ENCODE data around the gene DNM2. TPM values are rescaled to one million over a fixed set of nuclear protein-coding genes. Genes with fewer than 3 reads are reported as not detected.
"Not testable (repeated sequence)": the region's sequence is repeated elsewhere in the genome, so short reads cannot be mapped to it uniquely, and the experiment has no call there.

Gene DNM2
- total RNA-seq, 1 donor from 2014 or later: 71.1 TPM

DNA sequence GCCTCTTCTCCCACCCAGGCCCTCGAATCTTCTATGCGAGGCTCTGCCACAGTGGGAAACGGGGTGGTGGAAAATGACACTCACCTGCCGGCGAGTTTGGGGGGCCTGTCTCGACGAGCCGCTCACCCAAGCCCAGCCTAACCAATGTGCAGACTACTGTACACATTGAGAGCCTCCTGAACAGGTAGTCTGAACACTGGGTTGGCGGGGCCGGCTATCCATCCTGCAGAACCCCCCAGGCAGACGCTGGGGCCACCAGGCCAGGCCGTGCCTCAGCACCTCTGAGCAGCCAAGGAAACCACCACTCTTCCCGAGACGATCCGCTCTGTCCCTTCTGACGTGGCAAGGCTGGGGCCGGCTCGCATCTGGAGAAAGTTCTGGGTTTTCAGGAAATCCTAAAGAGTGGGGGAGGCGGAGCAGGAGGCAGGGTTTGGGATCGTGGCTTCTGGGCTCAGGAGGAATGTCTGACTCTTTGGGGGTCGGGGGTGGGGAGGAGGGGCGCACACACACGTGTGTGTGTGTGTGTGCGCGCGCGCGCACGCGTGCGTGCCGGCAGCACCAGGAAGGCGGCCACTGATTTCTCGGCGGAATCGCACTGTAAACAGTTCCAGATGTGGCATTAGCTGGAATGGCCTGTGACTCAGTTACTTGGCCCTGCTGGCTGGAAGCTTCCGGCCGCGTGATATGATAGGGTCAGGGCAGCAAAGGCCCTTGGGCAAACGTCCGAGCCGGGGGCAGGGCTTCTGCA, 99.6 kb downstream of the DNM2 start:
- peak; percentile 98 for DNase-seq

DNA sequence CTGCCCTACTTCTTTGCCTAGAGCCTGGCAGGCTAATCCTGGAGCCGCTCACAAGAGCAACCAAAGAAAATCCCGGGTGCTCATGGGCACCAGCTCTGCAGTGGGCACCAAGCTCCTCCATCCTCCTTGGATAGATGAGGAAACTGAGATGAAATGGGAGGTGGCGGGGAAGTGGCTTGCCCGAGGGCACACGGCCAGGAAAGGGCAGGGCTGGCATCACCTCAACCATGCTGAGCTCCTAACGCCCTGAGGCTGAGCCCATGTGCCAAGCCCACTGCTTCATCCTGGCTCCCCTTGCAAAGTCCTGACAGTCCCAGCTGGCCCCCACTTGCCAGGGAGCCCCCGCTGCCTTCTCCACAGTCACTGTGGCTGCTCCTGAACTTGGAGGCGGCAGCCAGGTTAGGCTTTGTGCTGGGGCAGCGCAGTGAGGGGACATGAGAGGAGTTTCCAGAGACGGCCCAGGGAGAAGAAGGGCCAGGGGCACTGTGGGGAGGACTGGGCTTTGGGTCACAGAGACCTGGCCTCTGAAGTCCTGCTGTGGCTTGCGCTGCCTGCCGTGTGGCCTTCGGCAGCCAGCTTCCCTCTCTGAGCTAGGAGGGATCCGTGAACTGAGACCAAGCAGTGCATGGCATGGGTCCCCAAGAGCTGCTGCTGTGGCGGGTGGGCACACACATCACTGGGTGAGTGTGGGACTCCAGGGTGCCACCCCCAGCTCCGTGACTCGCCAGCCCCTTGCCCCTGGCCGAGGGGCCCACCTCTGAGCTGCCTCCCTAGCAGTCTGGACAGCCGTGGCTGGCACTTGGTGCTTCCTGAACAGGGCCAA, 100.6 kb downstream of the DNM2 start:
- no peak for DNase-seq

DNA sequence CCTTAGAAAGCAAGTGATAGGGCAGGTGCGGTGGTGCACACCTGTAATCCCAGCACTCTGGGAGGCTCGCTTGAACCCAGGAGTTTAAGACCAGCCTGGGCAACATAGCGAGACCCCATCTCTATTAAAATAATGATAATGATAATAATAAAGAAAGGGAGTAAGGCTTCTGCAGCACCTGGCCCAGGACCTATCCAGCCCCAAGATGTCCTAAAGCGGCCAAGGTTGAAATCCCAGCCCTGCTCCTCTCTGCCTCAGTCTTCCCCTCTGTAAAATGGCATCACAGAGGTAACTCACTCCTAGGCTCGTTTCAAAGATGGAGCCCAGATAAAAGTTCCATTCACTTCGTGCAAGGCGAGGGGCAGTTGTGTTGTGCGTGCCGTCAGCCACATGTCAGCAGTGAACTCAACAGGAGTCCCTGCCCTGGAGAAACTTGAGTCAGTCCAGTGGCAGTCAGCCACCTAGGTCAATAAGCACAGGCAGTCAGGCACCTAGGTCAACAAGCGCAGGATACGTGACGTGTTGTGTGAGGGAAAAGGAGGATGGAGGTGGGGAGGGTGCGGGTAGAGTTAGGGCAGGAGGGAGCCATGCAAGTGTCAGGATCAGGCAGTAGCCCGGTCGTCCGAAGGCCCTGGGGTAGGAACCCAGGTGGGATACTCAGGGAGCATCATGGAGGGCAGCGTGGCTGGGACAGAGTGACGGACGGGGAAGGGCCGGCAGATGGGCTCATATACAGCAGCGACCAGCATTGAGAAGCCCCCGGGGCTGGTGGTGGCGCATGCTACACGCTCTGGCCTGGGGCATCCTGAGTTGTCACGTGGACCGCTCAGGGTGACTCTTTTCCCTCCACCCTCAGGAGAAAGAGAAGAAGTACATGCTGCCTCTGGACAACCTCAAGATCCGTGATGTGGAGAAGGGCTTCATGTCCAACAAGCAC, 101.5 kb downstream of the DNM2 start:
- DNase-seq: no peak

DNA sequence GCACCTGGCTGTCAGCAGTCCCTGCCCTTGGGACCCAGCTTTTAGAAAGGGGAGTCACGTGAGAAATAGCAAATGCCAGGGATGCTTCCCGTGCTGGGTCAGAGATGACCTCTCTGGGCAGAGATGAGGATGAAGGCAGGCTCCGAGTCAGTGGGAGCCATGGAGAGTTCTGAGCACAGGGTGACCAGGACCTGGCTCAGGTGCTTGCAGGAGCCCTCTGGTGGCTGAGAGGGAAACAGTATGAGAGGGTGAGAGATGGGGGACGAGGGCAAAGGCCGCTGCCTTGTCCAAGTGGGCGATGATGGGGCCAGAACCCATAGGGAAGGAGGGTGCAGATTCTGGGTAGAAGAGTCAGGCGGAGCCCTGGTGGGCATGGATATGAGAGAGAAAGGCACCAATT, 102.3 kb downstream of the DNM2 start:
- DNase-seq: no peak

DNA sequence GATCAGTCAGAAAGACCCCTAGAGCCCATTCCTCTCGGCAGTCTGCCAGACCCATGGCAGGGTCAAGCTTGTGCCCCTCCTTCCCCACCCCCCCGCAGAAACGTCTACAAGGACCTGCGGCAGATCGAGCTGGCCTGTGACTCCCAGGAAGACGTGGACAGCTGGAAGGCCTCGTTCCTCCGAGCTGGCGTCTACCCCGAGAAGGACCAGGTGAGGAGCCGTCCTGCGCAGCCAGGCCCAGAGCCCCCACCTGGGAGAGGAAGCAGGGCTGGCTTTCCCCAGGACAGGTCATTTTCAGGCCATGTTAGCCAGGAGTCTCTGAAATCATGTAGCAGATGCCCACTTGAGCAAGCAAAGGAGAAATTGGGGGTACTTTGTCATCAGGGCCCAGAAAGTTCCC, 105.8 kb downstream of the DNM2 start:
- DNase-seq: no peak

DNA sequence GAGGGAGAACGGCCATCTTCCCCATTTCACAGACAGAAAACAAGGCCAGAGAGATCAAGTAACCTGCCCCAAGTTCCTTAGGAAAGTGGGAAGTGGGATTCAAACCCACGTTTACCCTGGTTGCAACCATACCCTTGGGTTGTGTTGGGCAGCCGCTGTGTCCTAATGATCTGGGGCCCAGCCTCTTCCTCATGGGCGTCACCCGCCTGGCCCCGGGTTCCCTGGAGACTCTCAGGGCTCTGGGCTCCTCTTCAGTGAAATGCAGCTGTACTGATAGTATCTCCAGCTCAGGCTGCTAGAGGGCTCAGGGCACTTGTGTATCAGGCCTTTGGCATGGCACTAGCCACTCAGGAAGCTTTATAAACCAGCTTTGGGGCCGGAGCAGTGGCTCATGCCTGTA, 108.4 kb downstream of the DNM2 start:
- DNase-seq: no peak

DNA sequence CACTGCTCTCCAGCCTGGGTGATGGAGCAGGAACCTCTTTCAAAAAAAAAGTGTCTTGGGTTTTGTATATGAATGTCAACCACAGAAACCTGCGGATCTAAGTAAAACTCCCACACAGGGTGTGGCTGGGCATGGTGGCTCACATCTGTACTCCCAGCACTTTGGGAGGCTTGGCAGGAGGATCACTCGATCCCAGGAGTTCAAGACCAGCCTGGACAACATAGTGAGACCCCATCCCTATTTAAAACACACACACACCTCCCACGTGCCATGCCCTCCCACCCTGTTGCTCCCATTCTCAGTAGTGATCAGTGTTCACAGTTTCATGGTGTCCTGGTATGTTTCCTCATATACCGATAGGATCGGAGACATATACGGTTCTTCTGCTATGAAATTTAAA, 109.0 kb downstream of the DNM2 start:
- no peak for DNase-seq

DNA sequence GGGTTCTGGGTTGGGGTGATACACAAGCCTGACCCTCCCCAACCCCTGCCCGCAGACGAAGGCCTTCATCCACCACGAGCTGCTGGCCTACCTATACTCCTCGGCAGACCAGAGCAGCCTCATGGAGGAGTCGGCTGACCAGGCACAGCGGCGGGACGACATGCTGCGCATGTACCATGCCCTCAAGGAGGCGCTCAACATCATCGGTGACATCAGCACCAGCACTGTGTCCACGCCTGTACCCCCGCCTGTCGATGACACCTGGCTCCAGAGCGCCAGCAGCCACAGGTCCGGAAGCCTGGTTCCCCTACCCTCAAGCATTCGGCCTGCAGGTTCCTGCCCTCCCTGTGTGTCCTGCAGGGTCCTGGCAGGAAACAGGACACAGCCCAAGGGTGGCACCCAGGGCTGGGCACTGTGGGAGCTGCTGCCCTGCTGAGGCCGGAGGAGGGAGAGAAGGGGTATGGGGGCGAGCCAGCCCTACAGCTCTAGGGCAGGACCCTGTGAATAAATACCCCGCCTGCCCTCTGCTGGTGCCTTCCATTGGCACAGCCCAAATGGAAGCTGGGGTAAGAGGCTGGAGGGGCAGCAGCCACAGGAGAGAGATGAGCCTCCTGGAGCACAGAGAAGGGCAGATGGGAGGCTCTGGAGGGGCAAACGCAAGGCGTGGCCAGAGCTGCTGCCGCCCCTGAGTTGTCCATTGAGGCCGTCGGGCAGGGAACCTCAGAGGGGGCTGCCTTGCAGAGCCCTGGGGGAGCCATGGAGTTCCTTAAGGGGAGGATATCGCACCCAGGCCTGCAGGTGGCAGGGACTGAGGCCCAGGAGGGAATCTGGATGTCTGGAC, 111.3 kb downstream of the DNM2 start:
- no peak for DNase-seq

DNA sequence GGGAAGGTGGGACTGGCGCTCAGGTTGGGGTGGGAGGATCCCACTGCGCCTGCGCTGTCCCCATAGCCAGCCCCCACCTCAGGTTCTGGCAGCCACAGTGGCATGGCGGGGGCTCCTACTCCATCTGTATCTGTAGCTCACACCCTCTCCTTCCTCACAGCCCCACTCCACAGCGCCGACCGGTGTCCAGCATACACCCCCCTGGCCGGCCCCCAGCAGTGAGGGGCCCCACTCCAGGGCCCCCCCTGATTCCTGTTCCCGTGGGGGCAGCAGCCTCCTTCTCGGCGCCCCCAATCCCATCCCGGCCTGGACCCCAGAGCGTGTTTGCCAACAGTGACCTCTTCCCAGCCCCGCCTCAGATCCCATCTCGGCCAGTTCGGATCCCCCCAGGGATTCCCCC, 112.1 kb downstream of the DNM2 start:
- no peak for DNase-seq

DNA sequence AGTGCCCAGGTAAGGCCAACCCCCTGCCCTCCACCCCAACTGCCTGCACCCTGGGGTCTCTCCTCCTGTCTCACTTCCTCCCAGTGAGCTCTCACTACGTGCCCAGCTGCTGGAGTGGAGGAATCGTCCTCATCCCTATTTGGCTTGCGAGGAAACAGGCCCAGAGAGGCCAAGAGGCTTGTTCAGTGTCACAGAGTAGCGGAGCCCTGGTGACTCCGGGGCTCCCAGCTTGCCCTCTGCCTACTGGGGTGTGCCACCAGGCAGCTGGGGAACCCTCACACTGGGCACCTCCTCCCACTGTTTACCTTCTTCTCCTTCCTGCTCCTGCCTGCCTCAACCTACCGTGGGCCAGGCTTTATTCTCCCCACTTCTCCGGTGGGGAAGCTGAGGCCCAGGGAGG, 112.5 kb downstream of the DNM2 start:
- DNase-seq: no peak

DNA sequence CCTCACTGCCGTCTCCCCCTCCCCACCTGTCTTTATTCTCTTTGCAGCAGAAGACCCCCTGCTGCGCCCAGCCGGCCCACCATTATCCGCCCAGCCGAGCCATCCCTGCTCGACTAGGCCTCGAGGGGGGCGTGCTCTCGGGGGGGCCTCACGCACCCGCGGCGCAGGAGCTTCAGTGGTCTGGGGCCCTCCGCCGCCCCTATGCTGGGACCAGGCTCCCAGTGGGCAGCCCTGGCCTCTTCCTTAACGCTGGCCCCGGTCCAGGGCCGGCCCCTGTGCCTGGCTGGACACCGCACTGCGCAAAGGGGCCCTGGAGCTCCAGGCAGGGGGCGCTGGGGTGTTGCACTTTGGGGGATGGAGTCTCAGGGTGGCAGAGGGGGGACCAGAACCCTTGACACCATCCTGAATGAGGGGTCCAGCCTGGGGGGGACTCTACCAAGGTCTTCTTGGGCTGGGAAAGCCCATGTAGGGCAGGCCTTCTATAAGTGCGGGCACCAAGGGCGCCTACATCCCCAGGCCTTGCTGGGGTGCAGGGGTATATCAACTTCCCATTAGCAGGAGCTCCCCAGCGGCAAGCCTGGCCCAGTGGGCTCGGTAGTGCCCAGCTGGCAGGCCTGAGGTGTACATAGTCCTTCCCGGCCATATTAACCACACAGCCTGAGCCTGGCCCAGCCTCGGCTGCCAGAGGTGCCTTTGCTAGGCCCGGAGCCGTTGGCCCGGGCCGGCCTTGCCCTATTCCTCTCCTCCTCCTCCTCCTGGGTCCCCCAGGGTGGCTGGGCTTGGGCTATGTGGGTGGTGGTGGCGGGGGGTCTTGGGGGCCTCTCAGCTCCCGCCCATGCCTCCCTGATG, 113.3 kb downstream of the DNM2 start:
- no peak for DNase-seq

DNA sequence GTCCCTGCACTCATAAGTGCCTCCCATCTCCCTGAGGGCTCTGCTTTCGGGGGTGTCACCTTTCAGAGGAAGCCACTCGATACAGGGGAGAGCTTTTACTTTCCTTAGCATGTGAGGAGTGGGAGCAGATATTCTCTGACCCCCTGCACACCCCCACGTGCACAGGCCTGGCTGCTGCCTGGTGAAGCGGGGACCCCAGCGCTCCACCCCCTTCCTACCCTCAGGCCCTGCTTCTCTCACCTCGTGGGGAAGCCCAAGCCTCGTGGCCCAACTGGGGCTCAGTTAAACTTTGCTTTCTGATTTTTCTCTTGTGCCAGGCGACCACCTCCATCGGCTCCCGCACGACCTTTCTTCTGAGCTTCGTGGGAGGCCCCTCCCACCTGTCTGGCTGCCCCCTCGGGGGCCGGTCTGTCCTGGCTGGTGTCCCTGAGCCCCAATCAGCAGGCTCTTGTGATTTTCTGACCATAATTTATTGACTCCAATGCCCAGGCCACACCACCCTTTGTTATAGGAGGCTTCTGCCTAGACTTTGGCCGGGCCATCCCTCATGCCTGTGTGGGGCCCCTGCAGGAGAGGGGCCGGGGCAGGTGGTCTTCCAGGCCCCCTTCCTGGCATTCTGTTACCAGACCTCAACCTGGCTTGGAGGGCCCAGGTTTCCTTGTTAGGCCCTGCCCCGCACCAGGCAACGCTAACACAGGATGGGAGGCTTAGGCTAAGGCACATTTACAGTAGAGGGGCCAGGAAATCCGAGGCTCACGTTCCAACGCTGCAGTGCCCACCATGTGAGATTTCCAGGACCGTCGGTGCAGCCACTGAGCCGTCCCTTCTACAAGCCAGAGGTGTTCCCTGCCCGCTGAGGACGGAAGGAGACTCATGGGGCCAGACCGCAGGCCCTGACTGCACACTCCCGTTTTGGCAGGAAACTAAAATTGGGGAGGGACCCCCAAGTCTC, 114.4 kb downstream of the DNM2 start:
- no peak for DNase-seq

DNA sequence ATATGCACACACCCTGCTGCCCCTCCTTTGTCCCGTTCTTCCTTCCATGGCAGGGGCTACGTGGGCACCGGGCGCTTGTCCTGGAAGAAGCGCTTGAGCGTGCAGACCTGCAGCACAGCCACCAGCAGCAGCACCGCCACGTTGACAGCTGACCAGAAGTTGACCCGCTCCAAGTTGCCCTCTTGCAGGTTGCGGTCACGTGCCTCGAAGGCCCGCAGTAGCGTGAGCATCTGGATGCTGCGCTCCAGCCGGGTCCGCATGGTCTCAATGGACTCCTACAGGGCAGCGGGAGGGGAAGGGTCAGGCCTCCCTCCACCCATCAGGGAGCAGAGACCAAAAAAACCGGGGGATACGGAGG, 115.0 kb downstream of the DNM2 start:
- no peak for DNase-seq

DNA sequence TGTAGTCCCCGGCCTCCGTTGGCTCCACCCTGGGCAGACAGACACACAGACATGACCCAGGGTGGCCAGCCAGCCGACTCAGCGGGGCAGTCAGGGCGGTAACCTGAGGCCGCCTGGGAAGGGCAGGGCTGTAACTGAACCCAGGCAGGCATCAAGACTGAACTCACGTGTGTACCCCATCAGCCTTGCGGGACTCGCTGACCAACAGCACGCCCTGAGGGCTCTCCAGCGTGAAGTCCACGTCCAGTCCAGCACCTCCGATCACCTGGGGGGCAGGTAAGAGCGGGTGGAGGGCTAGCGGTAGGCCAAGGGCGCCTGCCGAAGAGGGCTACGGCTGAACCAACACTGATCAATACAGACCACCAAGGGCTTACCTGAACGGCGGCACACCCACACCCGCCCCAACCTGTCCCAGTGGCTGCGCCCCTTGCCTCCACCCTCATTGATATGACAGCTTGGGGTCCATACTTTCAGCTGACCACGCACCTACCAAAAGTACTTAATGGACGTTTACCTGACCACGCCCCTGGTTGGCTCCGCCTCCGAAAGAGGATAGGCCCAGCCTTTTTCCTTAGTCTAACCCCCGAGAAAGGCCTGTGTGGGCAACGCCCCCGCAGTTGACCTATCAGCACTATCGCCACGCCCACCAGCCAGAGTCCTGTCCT, 117.3 kb downstream of the DNM2 start:
- no peak for DNase-seq

DNA sequence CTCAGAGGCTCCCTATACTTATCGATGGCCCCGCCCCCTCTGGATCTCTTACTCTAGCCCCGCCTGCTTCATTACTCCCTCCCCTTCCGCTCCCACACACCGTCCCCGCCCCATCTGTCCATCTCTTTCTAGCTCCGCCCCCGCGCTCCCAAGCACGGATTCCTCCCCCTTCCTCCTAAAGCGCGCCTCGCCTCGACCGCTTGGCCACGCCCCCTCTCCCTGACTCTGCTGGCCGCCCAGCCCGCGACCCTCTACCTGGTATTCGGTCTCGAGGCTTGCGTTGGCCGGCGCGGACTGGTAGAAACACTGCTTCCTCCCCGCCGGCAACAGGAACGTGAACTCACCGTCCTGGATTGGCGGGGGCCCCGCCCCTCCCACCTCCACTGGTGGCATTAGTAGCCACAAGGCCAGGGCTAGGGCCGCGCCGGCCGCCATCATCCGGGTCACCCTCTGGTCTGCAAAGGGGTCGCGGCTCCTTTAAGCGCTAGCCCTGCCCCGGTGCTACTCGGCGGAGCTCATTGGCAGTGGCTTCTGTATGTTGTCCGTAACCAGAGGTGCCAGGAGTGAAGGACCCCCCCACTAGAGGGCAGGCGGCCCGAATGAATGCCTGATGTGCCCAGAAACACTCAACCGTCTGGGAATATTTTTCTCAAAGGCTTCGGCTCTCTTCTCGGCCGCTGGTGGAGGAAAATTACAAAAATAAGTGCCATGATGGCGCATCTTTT, 118.0 kb downstream of the DNM2 start, which contains the start of gene TMED1:
Gene TMED1 (minus strand): TSS at position 459 of the 725 bp plus-strand sequence. CDS start 21 bp downstream, at position 438.
- peak; percentile 96 for DNase-seq

DNA sequence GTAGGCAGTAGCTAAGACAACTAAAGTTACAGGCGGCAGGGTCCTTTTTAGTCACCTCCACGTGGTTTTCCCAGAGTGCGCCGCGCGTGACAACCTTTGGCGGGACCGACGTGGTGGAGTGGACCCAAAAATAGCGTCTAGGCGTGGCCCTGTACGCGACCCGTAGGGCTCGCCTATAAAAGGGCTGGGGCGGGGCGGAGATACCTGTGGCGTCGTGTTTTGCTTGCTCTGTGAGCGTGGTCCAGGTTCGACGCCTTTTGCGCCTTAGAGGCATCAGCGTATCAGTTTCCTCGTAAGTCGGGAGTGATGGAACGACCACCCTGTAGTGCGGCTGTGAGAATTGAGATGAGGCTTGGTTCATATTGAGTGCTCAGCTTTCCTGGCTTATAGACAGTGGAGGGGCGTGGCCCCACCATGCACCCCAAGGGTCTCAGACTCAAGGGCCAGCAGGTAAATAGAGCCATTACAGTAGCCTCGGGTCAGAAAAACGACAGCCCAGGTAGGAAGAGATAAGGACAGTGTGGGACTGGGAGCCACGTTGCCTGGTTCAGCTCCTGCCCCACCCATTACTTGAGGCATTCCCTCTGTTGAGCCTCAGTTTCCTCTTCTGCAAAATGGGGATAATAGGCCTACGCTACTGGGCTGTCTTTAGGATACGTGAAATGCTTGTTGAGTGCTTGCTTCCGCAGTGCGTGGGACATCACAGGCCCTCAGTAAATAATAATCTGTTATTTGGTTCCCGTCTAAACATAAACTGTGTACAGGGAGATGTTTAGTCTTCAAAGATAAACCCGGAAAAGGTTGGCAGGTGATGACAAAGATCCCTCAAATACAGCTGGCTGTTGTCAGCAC, 118.8 kb downstream of the DNM2 start:
- no peak for DNase-seq

DNA sequence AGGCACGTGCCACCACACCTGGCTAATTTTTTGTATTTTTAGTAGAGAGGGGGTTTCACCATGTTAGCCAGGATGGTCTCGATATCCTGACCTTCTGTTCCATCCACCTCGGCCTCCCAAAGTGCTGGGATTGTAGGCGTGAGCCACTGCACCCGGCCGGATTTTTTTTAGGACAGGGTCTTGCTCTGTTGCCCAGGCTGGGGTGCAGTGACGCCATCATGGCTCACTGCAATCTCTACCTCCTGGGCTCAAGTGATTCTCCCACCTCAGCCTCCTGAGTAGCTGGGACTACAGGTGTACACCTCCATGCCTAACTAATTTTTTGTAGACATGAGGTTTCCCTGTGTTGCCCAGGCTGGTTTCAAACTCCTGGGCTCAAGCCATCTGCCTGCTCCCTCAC, 119.8 kb downstream of the DNM2 start:
- not testable (repeated sequence) for DNase-seq
